Testis (tissue), 3 donors: ENCODE measurements around the gene NDFIP1. TPM values are rescaled to one million over a fixed set of nuclear protein-coding genes. Genes with fewer than 3 reads are reported as not detected.

ENCODE experiments used
- DNase-seq: peaks from one replicate; pipeline ENCODE4 v3.0.0-alpha.2; 2019
- H3K27ac ChIP-seq, 2 donors: fragments of 200-600 bp; sonication (generic); one replicate each; pipeline ENCODE4 v1.5.1; 2019
- H3K27me3 ChIP-seq: fragments of 200-600 bp; sonication (generic); one replicate; pipeline ENCODE4 v1.5.1; 2019
- H3K36me3 ChIP-seq: fragments of 200-600 bp; sonication (generic); one replicate; pipeline ENCODE4 v1.5.1; 2017; ENCODE audit warnings: low read depth; ENCODE audit errors: missing control alignments
- H3K4me1 ChIP-seq: fragments of 200-600 bp; sonication (generic); one replicate; pipeline ENCODE4 v1.5.1; 2019
- H3K4me3 ChIP-seq, 2 donors: fragments of 200-600 bp; sonication (generic); one replicate each; pipeline ENCODE4 v1.5.1; 2017 to 2019
- H3K9me3 ChIP-seq: fragments of 200-600 bp; sonication (generic); one replicate; pipeline ENCODE4 v1.5.1; 2017
- CTCF ChIP-seq, 3 experiments: fragments of 450-650 bp in 2 of 3; fragments of 200-600 bp in 1 of 3; sonication (generic) in 1 of 3; IDR thresholded peaks; one replicate each; pipeline ENCODE4 v1.5.1; 2016 to 2019; ENCODE audit warnings: antibody characterized with exemption in 3 of 3, mild to moderate bottlenecking in 2 of 3, moderate library complexity in 1 of 3
- POLR2A ChIP-seq: fragments of 450-650 bp; IDR thresholded peaks from one replicate; pipeline ENCODE4 v1.6.1; 2017; ENCODE audit warnings: antibody characterized with exemption, mild to moderate bottlenecking, moderate library complexity
- WGBS, 2 donors: methylation state at CpG; one replicate each; pipeline ENCODE4 v1.1.5; 2018; 5-methylcytosine and 5-hydroxymethylcytosine counted together
- intact Hi-C: fragments of 100-400 bp; cut with DNase I; formaldehyde crosslinking; loops from one replicate; pipeline ENCODE4 v1.15.1; 2023; ENCODE audit warnings: low total_unique reads
- polyA plus RNA-seq: library from polyadenylated mRNA; stranded (reverse); fragments of 350-450 nt; fragmentation: Illumina TruSeq; extraction: RNeasy Lipid Tissue Mini Kit (QIAGEN cat#74804); gene quantifications from one replicate; pipeline ENCODE4 v1.2.3, GENCODE V29; 2014; ENCODE audit warnings: low read depth, low replicate concordance; ENCODE audit not compliant: insufficient read depth
- total RNA-seq, 2 donors: library from RNA; depleted of rRNA; stranded (reverse); fragments of >200 nt; gene quantifications; one replicate each; pipeline ENCODE4 v1.2.3, GENCODE V29; 2016

The NDFIP1 gene
- total and polyA plus RNA-seq, 3 donors from 2014 or later, result 88.7 to 319 (median 292) TPM

GRCh38 chr5:142156839-142157463 is 48.4 kb downstream of the NDFIP1 start:
- TF ChIP-seq CTCF (IDR thresholded peaks at IDR 0.05), result no peak
- H3K4me1 ChIP-seq, result no peaks in the 10 kb centered on the region
- H3K27ac ChIP-seq, result no peak overlapping the region
- WGBS, 2 donors, result 66 to 70% methylated on average over 5 of the region's 5 CpGs
- H3K36me3 ChIP-seq, result no peaks in the 10 kb centered on the region
- H3K4me3 ChIP-seq, result no peak overlapping the region
- H3K27me3 ChIP-seq, result no peaks in the 10 kb centered on the region
- DNase-seq, result no peak
- H3K9me3 ChIP-seq, result no peaks in the 10 kb centered on the region
- intact Hi-C loops, result loop anchor here (10.0 kb wide), 1 partner anchor 388 kb away; no protein-coding TSS in a partner anchor

- H3K27ac ChIP-seq, result no peak overlapping the region
- H3K4me3 ChIP-seq, result no peak overlapping the region
- H3K36me3 ChIP-seq, result no peaks in the 10 kb centered on the region
- no peak for DNase-seq
- H3K9me3 ChIP-seq, result no peaks in the 10 kb centered on the region
- no peak for TF ChIP-seq POLR2A
- no peak for TF ChIP-seq CTCF (IDR thresholded peaks at IDR 0.05)
- no peaks in the 10 kb centered on the region for H3K27me3 ChIP-seq
- intact Hi-C loops, result loop anchor here (10.0 kb wide), 1 partner anchor 385 kb away; no protein-coding TSS in a partner anchor
- no peaks in the 10 kb centered on the region for H3K4me1 ChIP-seq
Measured at GRCh38 chr5:142159354-142159753, 50.8 kb downstream of the NDFIP1 start.

- H3K4me1 ChIP-seq, result peaks cover 4% of the 10 kb centered on the region
- no peaks in the 10 kb centered on the region for H3K9me3 ChIP-seq
- H3K36me3 ChIP-seq, result no peaks in the 10 kb centered on the region
- no peak overlapping the region for H3K27ac ChIP-seq
- no peak overlapping the region for H3K4me3 ChIP-seq
- TF ChIP-seq POLR2A, result no peak
- TF ChIP-seq CTCF (IDR thresholded peaks at IDR 0.05), result no peak
- 91 to 92% methylated on average over 5 of the region's 5 CpGs for WGBS, 2 donors
- no peak for DNase-seq
- no peaks in the 10 kb centered on the region for H3K27me3 ChIP-seq
- intact Hi-C loops, result no loop called here
Measured at GRCh38 chr5:142164315-142164714, 55.7 kb downstream of the NDFIP1 start.

- no peak overlapping the region for H3K4me3 ChIP-seq
- H3K27me3 ChIP-seq, result no peaks in the 10 kb centered on the region
- no peak overlapping the region for H3K27ac ChIP-seq
- no peaks in the 10 kb centered on the region for H3K9me3 ChIP-seq
- WGBS, 2 donors, result 69 to 87% methylated on average over 4 of the region's 4 CpGs
- DNase-seq, result no peak
- TF ChIP-seq CTCF (IDR thresholded peaks at IDR 0.05) (no peak), POLR2A (no peak)
- intact Hi-C loops, result no loop called here
- H3K36me3 ChIP-seq, result no peaks in the 10 kb centered on the region
- H3K4me1 ChIP-seq, result peaks cover 7% of the 10 kb centered on the region
Measured at GRCh38 chr5:142166754-142167153, 58.2 kb downstream of the NDFIP1 start.

- intact Hi-C loops, result no loop called here
- H3K36me3 ChIP-seq, result no peaks in the 10 kb centered on the region
- H3K9me3 ChIP-seq, result no peaks in the 10 kb centered on the region
- peaks cover 7% of the 10 kb centered on the region for H3K4me1 ChIP-seq
- WGBS, 2 donors, result 92 to 94% methylated on average over 6 of the region's 6 CpGs
- no peak for DNase-seq
- H3K27me3 ChIP-seq, result no peaks in the 10 kb centered on the region
- TF ChIP-seq POLR2A (no peak), CTCF (IDR thresholded peaks at IDR 0.05) (no peak)
- H3K27ac ChIP-seq, result no peak overlapping the region
- H3K4me3 ChIP-seq, result no peak overlapping the region
Measured at GRCh38 chr5:142167458-142167857, 58.9 kb downstream of the NDFIP1 start.
